K562 (cell line): ENCODE data around the gene AGPAT4. TPM values are rescaled to one million over a fixed set of nuclear protein-coding genes. Genes with fewer than 3 reads are reported as not detected.

ENCODE experiments used
- ATAC-seq: fragments of 200-7000 bp; cut with Tn5 transposase; 3 replicates; pipeline ENCODE4 v1.9.1; 2020; ENCODE audit warnings: moderate library complexity
- BruUV-seq: library from RNA; stranded (reverse); fragments of 400-500 nt; replicated peaks from 2 replicates; lab custom pipeline; 2021; lab: Mats Ljungman, UMichigan
- CTCF ChIA-PET: fragments of 300-600 bp; formaldehyde crosslinking; extraction: SDS; loops from one replicate; lab custom pipeline; 2021; ENCODE audit warnings: low intra/inter-chr PET ratio; lab: Yijun Ruan, JAX
- POLR2A ChIA-PET: fragments of 300-600, 350-650 bp; sonication (Branson Sonifier 250); formaldehyde crosslinking; extraction: SDS; loops from one replicate; lab custom pipeline; 2021; ENCODE audit warnings: antibody characterized with exemption, inconsistent platforms; lab: Yijun Ruan, JAX
- DNase-seq, 4 experiments: peaks; one replicate each; pipeline versions ENCODE4 v3.0.0 to v3.0.0-alpha.2; 2011 to 2018; ENCODE audit warnings: low spot score in 3 of 4, mixed read lengths in 3 of 4; ENCODE audit errors: extremely low read depth in 1 of 4
- FAIRE-seq: peaks from 2 replicates; lab custom pipeline; 2011; peaks lifted over from hg19 to GRCh38; lab: Jason Lieb, UNC
- H2AFZ ChIP-seq: 2 replicates; pipeline ENCODE4 v1.6.0; 2011; ENCODE audit warnings: low read depth, low read length, control low read depth, inconsistent platforms
- H3K27ac ChIP-seq: fragments of 200-600 bp; 3 replicates; pipeline ENCODE4 v1.8.0; 2011; ENCODE audit warnings: low read depth, mild to moderate bottlenecking, control low read depth, inconsistent platforms, low read length, moderate library complexity, mixed read lengths; ENCODE audit errors: extremely low read depth
- H3K27me3 ChIP-seq, 2 experiments: fragments of 300-600 bp in 1 of 2; 2 replicates in 1 of 2; 3 replicates in 1 of 2; pipeline versions ENCODE4 v1.6.0 to v1.8.0; 2011; ENCODE audit warnings: inconsistent platforms in 2 of 2, low read length in 2 of 2, mild to moderate bottlenecking in 1 of 2, mixed read lengths in 1 of 2, moderate library complexity in 1 of 2; ENCODE audit not compliant: control insufficient read depth in 2 of 2, insufficient read depth in 2 of 2
- H3K36me3 ChIP-seq: fragments of 300-600 bp; 3 replicates; pipeline ENCODE4 v1.8.0; 2011; ENCODE audit warnings: mild to moderate bottlenecking, low read length, inconsistent platforms; ENCODE audit not compliant: control insufficient read depth, insufficient read depth
- H3K4me1 ChIP-seq, 2 experiments: fragments of 200-600 bp in 1 of 2; replicated peaks in 1 of 2; 2 replicates in 1 of 2; 3 replicates in 1 of 2; pipeline versions ENCODE4 v1.5.1 to v1.8.0; 2011; ENCODE audit warnings: inconsistent platforms in 2 of 2, low read length in 2 of 2, mild to moderate bottlenecking in 1 of 2, mixed read lengths in 1 of 2, moderate library complexity in 1 of 2; ENCODE audit not compliant: control insufficient read depth in 2 of 2, insufficient read depth in 2 of 2
- H3K4me2 ChIP-seq: 2 replicates; pipeline ENCODE4 v1.6.1; 2011; ENCODE audit warnings: low read length, control low read depth, inconsistent platforms, mixed read lengths; ENCODE audit not compliant: insufficient read depth
- H3K4me3 ChIP-seq: fragments of 200-600 bp; sonication (generic), shearing (Covaris generic); 2 replicates; pipeline ENCODE4 v1.5.1; 2016; ENCODE audit warnings: control low read depth, inconsistent platforms
- H3K79me2 ChIP-seq: fragments of 200-600 bp; 3 replicates; pipeline ENCODE4 v1.8.0; 2011; ENCODE audit warnings: low read length, inconsistent platforms; ENCODE audit not compliant: control insufficient read depth, insufficient read depth
- H3K9ac ChIP-seq, 2 experiments: 2 replicates each; pipeline versions ENCODE4 v1.6.0 to v1.6.1; 2011; ENCODE audit warnings: low read depth in 2 of 2, low read length in 2 of 2, control low read depth in 1 of 2, inconsistent platforms in 1 of 2, mild to moderate bottlenecking in 1 of 2, mixed read lengths in 1 of 2; ENCODE audit not compliant: insufficient read depth in 1 of 2
- H3K9me1 ChIP-seq: one replicate; pipeline ENCODE4 v1.6.0; 2011; ENCODE audit warnings: inconsistent platforms, mild to moderate bottlenecking, low read length, moderate library complexity; ENCODE audit not compliant: control insufficient read depth, insufficient read depth
- H3K9me3 ChIP-seq: replicated peaks from 2 replicates; pipeline ENCODE4 v1.5.1; 2011; ENCODE audit warnings: low read depth, low read length, inconsistent platforms; ENCODE audit not compliant: control insufficient read depth, insufficient read depth
- H4K20me1 ChIP-seq: replicated peaks from 2 replicates; pipeline ENCODE4 v1.6.1; 2011; ENCODE audit warnings: low read length, inconsistent platforms, mixed read lengths; ENCODE audit not compliant: control insufficient read depth, insufficient read depth
- CCAR2 ChIP-seq: fragments of 200-400 bp; formaldehyde crosslinking; IDR thresholded peaks from 2 replicates; pipeline ENCODE4 v1.6.1; 2017; ENCODE audit warnings: mild to moderate bottlenecking, low read depth, low read length
- DIDO1 ChIP-seq: fragments of 450-650 bp; IDR thresholded peaks from 2 replicates; pipeline ENCODE4 v1.6.1; 2016; ENCODE audit warnings: low read depth, missing biosample characterization, missing genetic modification characterization
- EWSR1 ChIP-seq: fragments of 450-650 bp; IDR thresholded peaks from 2 replicates; pipeline ENCODE4 v1.6.1; 2018; ENCODE audit warnings: borderline replicate concordance, mild to moderate bottlenecking, low read depth, moderate library complexity; ENCODE audit not compliant: partially characterized antibody
- KAT2B ChIP-seq: IDR thresholded peaks from one replicate; pipeline ENCODE4 v1.6.1; 2012; ENCODE audit warnings: low read depth, mild to moderate bottlenecking, control low read depth, inconsistent platforms, low read length, moderate library complexity
- LCOR ChIP-seq: sonication (generic); formaldehyde crosslinking; IDR thresholded peaks from 2 replicates; pipeline ENCODE4 v1.8.0; 2022; ENCODE audit warnings: mild to moderate bottlenecking, missing genetic modification reagents
- MAFG ChIP-seq: fragments of 450-650 bp; conservative IDR thresholded peaks from 2 replicates; pipeline ENCODE4 v1.6.1; 2016; ENCODE audit warnings: missing genetic modification characterization, missing compliant biosample characterization
- NUFIP1 ChIP-seq: fragments of 450-650 bp; IDR thresholded peaks from 2 replicates; pipeline ENCODE4 v1.6.1; 2018; ENCODE audit not compliant: partially characterized antibody
- POLR2H ChIP-seq: IDR thresholded peaks from 2 replicates; pipeline ENCODE4 v1.6.1; 2016; ENCODE audit warnings: missing genetic modification characterization, low read depth, mild to moderate bottlenecking, control low read depth, missing compliant biosample characterization, moderate library complexity
- PTRF ChIP-seq: fragments of 450-650 bp; IDR thresholded peaks from 2 replicates; pipeline ENCODE4 v1.6.1; 2016; ENCODE audit warnings: mild to moderate bottlenecking, missing genetic modification characterization, missing compliant biosample characterization
- RAD21 ChIP-seq, 2 experiments: fragments of 250-450 bp in 1 of 2; fragments of 450-650 bp in 1 of 2; sonication (Bioruptor Pico) in 1 of 2; formaldehyde crosslinking in 1 of 2; IDR thresholded peaks in 1 of 2; conservative IDR thresholded peaks in 1 of 2; 2 replicates each; pipeline versions ENCODE4 v1.4.0 to v1.8.0; 2020 to 2022; ENCODE audit warnings: mild to moderate bottlenecking in 2 of 2, moderate library complexity in 1 of 2
- TAF1 ChIP-seq: IDR thresholded peaks from 2 replicates; pipeline ENCODE4 v1.6.1; 2011; ENCODE audit warnings: mild to moderate bottlenecking, low read length, moderate library complexity; ENCODE audit not compliant: insufficient read depth, control insufficient read depth, severe bottlenecking; ENCODE audit errors: extremely low read depth
- ZBTB17 ChIP-seq: fragments of 450-650 bp; formaldehyde crosslinking; IDR thresholded peaks from 2 replicates; pipeline ENCODE4 v1.4.0; 2020; ENCODE audit warnings: mild to moderate bottlenecking
- ZBTB7A ChIP-seq: IDR thresholded peaks from 2 replicates; pipeline ENCODE4 v1.6.1; 2011; ENCODE audit warnings: low read depth, mild to moderate bottlenecking, low read length, moderate library complexity, borderline replicate concordance; ENCODE audit not compliant: control insufficient read depth
- ZC3H4 ChIP-seq: sonication (generic); formaldehyde crosslinking; IDR thresholded peaks from 2 replicates; pipeline ENCODE4 v1.9.0; 2021; ENCODE audit warnings: missing genetic modification reagents, borderline replicate concordance
- ZFPM2 ChIP-seq: fragments of 250-450 bp; sonication (Bioruptor Pico); IDR thresholded peaks from 2 replicates; pipeline ENCODE4 v1.5.1; 2022; ENCODE audit warnings: mild to moderate bottlenecking
- ZNF57 ChIP-seq: fragments of 450-650 bp; formaldehyde crosslinking; IDR thresholded peaks from 2 replicates; pipeline ENCODE4 v1.4.0; 2020; ENCODE audit warnings: mild to moderate bottlenecking, moderate library complexity
- WGBS: fragments of 100-300 bp; shearing (Covaris generic); methylation state at CpG from one replicate; pipeline ENCODE4 v1.1.6; 2016; ENCODE audit warnings: low coverage, mixed read lengths; ENCODE audit not compliant: insufficient coverage; ENCODE audit errors: missing lambda C conversion rate; 5-methylcytosine and 5-hydroxymethylcytosine counted together
- in situ Hi-C: fragments of 300-500 bp; cut with MboI; formaldehyde crosslinking; loops from 4 replicates; pipeline ENCODE4 v1.15.0; 2018; ENCODE audit warnings: inconsistent platforms, mixed read lengths
- intact Hi-C: fragments of 100-400 bp; cut with micrococcal nuclease; formaldehyde crosslinking; loops from 2 replicates; pipeline ENCODE4 v1.14.2; 2022
- polyA plus RNA-seq, 8 experiments: library from polyadenylated mRNA; depleted of rRNA in 4 of 8; stranded (reverse) in 5 of 8; unstranded in 3 of 8; fragments of >200 nt; fragmentation: Nextera tagmentation in 2 of 8; fragmentation: Illumina TruSeq in 1 of 8; extraction: Ambion mirVana in 2 of 8; extraction: Trizol in 1 of 8; gene quantifications; 2 replicates each; pipeline versions ENCODE4 v1.2.1 to v1.2.3, GENCODE V29; 2011 to 2014; ENCODE audit warnings: inconsistent platforms in 1 of 8, missing spikeins in 1 of 8
- total RNA-seq, 7 experiments: library from RNA; depleted of rRNA in 6 of 7; stranded (reverse); fragments of >200 nt in 6 of 7; fragmentation: Illumina TruSeq in 2 of 7; extraction: Trizol in 2 of 7; gene quantifications; 2 replicates each; pipeline versions ENCODE4 v1.2.1 to v1.2.3, GENCODE V29; 2011 to 2021; ENCODE audit warnings: low replicate concordance in 1 of 7
- TF ChIP-seq, protein P1 (sequence below), 2 experiments: fragments of 450-650 bp in 1 of 2; IDR thresholded peaks; 2 replicates each; pipeline ENCODE4 v1.6.1; 2011 to 2017; ENCODE audit warnings: low read depth in 2 of 2, antibody characterized with exemption in 1 of 2, borderline replicate concordance in 1 of 2, low read length in 1 of 2, mild to moderate bottlenecking in 1 of 2, mixed read lengths in 1 of 2; ENCODE audit not compliant: control insufficient read depth in 1 of 2

Gene AGPAT4
- total and polyA plus RNA-seq, 9 of the 15 experiments (the other 6 are each of a cell fraction or from before 2014, with no cell fraction given): 2.2 to 15.0 (median 5.7) TPM

DNA sequence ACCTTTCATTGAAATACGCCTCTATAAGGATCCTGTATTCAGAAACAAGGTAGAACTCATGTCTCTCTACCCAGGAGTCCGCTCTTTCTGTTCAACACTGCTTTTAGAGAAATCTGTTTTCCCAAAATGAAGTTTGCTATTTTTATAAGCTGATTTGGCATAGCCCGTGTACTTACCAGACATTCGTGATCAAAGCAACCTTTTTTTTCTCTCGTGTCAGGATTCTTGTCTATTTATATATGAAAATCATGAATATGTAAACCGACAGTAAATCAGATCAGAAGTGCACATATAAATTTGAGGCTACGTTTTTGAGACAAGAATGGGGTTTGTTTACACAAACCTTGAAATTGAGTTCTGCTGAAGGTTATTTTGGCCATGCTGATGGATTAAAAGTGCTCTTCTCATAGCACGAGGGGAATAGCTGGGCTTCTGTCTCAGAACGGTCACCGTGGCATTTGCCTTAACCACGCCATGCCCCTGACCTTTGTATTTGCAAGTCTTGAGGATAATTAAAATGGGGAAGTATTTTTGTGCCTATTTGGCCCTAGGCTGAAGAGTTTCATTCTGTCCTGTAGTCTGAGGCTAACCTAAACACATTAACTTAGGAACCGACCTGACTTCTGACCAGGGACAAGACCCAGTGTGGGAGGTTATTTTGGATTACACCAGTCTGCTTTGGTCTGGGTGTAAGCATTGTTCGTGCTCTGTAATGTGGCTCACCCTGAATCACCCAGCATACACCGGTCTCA lies 163.7 kb downstream of the AGPAT4 start:
- FAIRE-seq: no peak
- ChIA-PET POLR2A (interaction anchor here (0.7 kb wide), 1 partner anchor 17 kb away, joined by 3 read pairs; no protein-coding TSS in a partner anchor), CTCF (no interaction called here)
- H4K20me1 ChIP-seq: no peaks in the 10 kb centered on the region
- H3K4me2 ChIP-seq: no peak overlapping the region
- no peak for ATAC-seq
- H3K27ac ChIP-seq: no peak overlapping the region
- H3K4me1 ChIP-seq: no peaks in the 10 kb centered on the region
- no peak for DNase-seq
- no peaks in the 10 kb centered on the region for H3K9me1 ChIP-seq
- in situ Hi-C loops (no loop called here), intact Hi-C loops (no loop called here)
- no peaks in the 10 kb centered on the region for H3K79me2 ChIP-seq
- H3K9me3 ChIP-seq: no peaks in the 10 kb centered on the region
- TF ChIP-seq ZBTB7A (no peak), ZC3H4 (no peak), CCAR2 (no peak), LCOR (no peak), POLR2H (no peak), NUFIP1 (no peak), TAF1 (no peak), ZFPM2 (CRISPR knock-in tag) (no peak), EWSR1 (no peak), MAFG (no peak), RAD21 (CRISPR knock-in tag; conservative IDR thresholded peaks at IDR 0.05 in 1 of 2, IDR thresholded peaks at IDR 0.05 in 1 of 2) (no peak), PTRF (no peak), ZNF57 (CRISPR knock-in tag) (no peak), ZBTB17 (CRISPR knock-in tag) (no peak), KAT2B (no peak), DIDO1 (tag) (no peak)
- TF ChIP-seq, protein P1, sequence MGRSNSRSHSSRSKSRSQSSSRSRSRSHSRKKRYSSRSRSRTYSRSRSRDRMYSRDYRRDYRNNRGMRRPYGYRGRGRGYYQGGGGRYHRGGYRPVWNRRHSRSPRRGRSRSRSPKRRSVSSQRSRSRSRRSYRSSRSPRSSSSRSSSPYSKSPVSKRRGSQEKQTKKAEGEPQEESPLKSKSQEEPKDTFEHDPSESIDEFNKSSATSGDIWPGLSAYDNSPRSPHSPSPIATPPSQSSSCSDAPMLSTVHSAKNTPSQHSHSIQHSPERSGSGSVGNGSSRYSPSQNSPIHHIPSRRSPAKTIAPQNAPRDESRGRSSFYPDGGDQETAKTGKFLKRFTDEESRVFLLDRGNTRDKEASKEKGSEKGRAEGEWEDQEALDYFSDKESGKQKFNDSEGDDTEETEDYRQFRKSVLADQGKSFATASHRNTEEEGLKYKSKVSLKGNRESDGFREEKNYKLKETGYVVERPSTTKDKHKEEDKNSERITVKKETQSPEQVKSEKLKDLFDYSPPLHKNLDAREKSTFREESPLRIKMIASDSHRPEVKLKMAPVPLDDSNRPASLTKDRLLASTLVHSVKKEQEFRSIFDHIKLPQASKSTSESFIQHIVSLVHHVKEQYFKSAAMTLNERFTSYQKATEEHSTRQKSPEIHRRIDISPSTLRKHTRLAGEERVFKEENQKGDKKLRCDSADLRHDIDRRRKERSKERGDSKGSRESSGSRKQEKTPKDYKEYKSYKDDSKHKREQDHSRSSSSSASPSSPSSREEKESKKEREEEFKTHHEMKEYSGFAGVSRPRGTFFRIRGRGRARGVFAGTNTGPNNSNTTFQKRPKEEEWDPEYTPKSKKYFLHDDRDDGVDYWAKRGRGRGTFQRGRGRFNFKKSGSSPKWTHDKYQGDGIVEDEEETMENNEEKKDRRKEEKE (IDR thresholded peaks at IDR 0.05; ENCODE audit: borderline replicate concordance in 1 of 2, control insufficient read depth in 1 of 2, low read depth in 2 of 2, low read length in 1 of 2): no peak
- H3K9ac ChIP-seq: no peak overlapping the region
- no peak overlapping the region for H2AFZ ChIP-seq
- WGBS: 91% methylated on average over 14 of the region's 14 CpGs
- no peak overlapping the region for H3K4me3 ChIP-seq
- no peaks in the 10 kb centered on the region for H3K27me3 ChIP-seq
- BruUV-seq: no TSS peak
- H3K36me3 ChIP-seq: peaks cover 96% of the 10 kb centered on the region
